Measurements from ENCODE around the gene PABPC1L.

DNA sequence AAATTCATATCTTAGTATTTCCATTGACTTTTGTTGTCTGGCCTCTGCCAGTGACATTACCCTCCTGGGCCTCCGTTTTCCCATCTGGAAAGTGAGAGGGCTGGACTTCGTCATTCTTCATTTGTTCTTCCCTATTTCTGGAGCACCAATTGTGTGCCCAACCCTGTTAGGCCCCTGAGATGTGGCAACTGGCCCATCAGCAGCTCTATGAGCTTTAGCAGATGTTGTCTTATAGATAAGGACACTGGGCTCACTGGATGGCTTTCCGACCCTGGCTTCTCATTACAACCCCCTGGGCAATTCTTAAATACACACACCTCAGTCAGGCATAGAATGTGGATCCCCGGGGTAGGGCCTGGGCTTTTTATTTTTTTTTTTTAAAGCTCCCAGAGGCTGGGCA lies 14.7 kb downstream of the PABPC1L start:
- TF ChIP-seq CTCF (IDR thresholded peaks at IDR 0.05), result no peak
- no peak for TF ChIP-seq POLR2A (IDR thresholded peaks at IDR 0.05)

All from body of pancreas (tissue), 4 donors.